ENCODE measurements around the gene LIAS.
A peak's percentile ranks its signal among the peaks of the same experiment; 100 is the strongest.

Gene LIAS

GRCh38 chr4:39524161-39524957 lies 65.5 kb downstream of the LIAS start:
- no peak overlapping the region for H2AK5ac ChIP-seq (ENCODE audit: low read depth, low read length)
- H3K18ac ChIP-seq (ENCODE audit: low read length): no peak overlapping the region
- peaks cover 0 to 36% of the 10 kb centered on the region in 2 donors for H3K36me3 ChIP-seq (replicated peaks in 1 of 2; ENCODE audit: control insufficient read depth in 2 of 2, insufficient read depth in 2 of 2, low read length in 2 of 2)
- no peaks in the 10 kb centered on the region for H3K79me1 ChIP-seq (ENCODE audit: low read depth, low read length)
- H2AFZ ChIP-seq (ENCODE audit: low read length): no peak overlapping the region
- no peak overlapping the region for H3K23ac ChIP-seq (ENCODE audit: low read depth, low read length, poor library complexity)
- H3K4me1 ChIP-seq (ENCODE audit: control insufficient read depth in 2 of 2, insufficient read depth in 1 of 2, low read depth in 1 of 2, low read length in 2 of 2): peaks cover 2 to 4% of the 10 kb centered on the region in 2 donors
- H2BK120ac ChIP-seq (ENCODE audit: low read depth, low read length): no peak overlapping the region
- H3K4me3 ChIP-seq (ENCODE audit: low read length in 2 of 2): no peak overlapping the region
- H4K8ac ChIP-seq (ENCODE audit: low read depth, low read length): no peak overlapping the region
- DNase-seq (ENCODE audit: low spot score): no peak
- no CpG with 5 or more reads among the region's 7 CpGs for WGBS, 2 donors (ENCODE audit: extremely low coverage in 2 of 2, insufficient read length in 2 of 2, insufficient replicate concordance in 1 of 2)
- no peak overlapping the region for H2BK12ac ChIP-seq (ENCODE audit: low read length)
- H4K91ac ChIP-seq (ENCODE audit: low read depth, low read length, poor library complexity): no peak overlapping the region
- no peak overlapping the region for H2BK15ac ChIP-seq (ENCODE audit: low read length)
- H3K27ac ChIP-seq (replicated peaks; ENCODE audit: low read length): no peak overlapping the region
- H3K27me3 ChIP-seq (ENCODE audit: control insufficient read depth in 3 of 3, insufficient read depth in 3 of 3, low read depth in 1 of 3, low read length in 3 of 3): no peaks in the 10 kb centered on the region
- H3K4me2 ChIP-seq (ENCODE audit: insufficient read depth, low read length, poor library complexity, severe bottlenecking): no peak overlapping the region
- no peak overlapping the region for H3K4ac ChIP-seq (ENCODE audit: low read length)
- no peak overlapping the region for H3K9ac ChIP-seq (ENCODE audit: low read depth, low read length, poor library complexity)
- no peak overlapping the region for H2BK5ac ChIP-seq (ENCODE audit: low read length)
- peaks cover 0 to 2% of the 10 kb centered on the region in 2 donors for H3K9me3 ChIP-seq (replicated peaks in 1 of 2; ENCODE audit: control insufficient read depth in 2 of 2, insufficient read depth in 1 of 2, low read depth in 1 of 2, low read length in 2 of 2)
- H3K14ac ChIP-seq (ENCODE audit: low read length): no peak overlapping the region

GRCh38 chr4:39525822-39526690 lies 67.2 kb downstream of the LIAS start:
- Histone ChIP-seq H2AFZ (ENCODE audit: low read length) (peak overlapping the region; percentile 95), H2BK12ac (ENCODE audit: low read length) (no peak overlapping the region), H3K36me3 (replicated peaks in 1 of 2; ENCODE audit: control insufficient read depth in 2 of 2, insufficient read depth in 2 of 2, low read length in 2 of 2) (peaks cover 3 to 38% of the 10 kb centered on the region in 2 donors), H4K8ac (ENCODE audit: low read depth, low read length) (no peak overlapping the region), H4K91ac (ENCODE audit: low read depth, low read length, poor library complexity) (no peak overlapping the region), H3K27me3 (ENCODE audit: control insufficient read depth in 3 of 3, insufficient read depth in 3 of 3, low read depth in 1 of 3, low read length in 3 of 3) (no peaks in the 10 kb centered on the region), H2BK5ac (ENCODE audit: low read length) (no peak overlapping the region), H3K18ac (ENCODE audit: low read length) (no peak overlapping the region), H3K14ac (ENCODE audit: low read length) (no peak overlapping the region), H3K4me1 (ENCODE audit: control insufficient read depth in 2 of 2, insufficient read depth in 1 of 2, low read depth in 1 of 2, low read length in 2 of 2) (peaks cover 2 to 4% of the 10 kb centered on the region in 2 donors), H3K27ac (replicated peaks; ENCODE audit: low read length) (peak overlapping the region; percentile 98), H2AK5ac (ENCODE audit: low read depth, low read length) (no peak overlapping the region), H3K4me3 (ENCODE audit: low read length in 2 of 2) (peak overlapping the region; percentile 89 to 95), H3K79me1 (ENCODE audit: low read depth, low read length) (peaks cover 3% of the 10 kb centered on the region), H3K9ac (ENCODE audit: low read depth, low read length, poor library complexity) (no peak overlapping the region), H3K4ac (ENCODE audit: low read length) (no peak overlapping the region), H3K9me3 (replicated peaks in 1 of 2; ENCODE audit: control insufficient read depth in 2 of 2, insufficient read depth in 1 of 2, low read depth in 1 of 2, low read length in 2 of 2) (peaks cover 8 to 19% of the 10 kb centered on the region in 2 donors), H2BK15ac (ENCODE audit: low read length) (no peak overlapping the region), H2BK120ac (ENCODE audit: low read depth, low read length) (no peak overlapping the region), H3K4me2 (ENCODE audit: insufficient read depth, low read length, poor library complexity, severe bottlenecking) (peak overlapping the region; percentile 68), H3K23ac (ENCODE audit: low read depth, low read length, poor library complexity) (no peak overlapping the region)
- no peak for DNase-seq (ENCODE audit: low spot score)
- no CpG with 5 or more reads among the region's 9 CpGs for WGBS, 2 donors (ENCODE audit: extremely low coverage in 2 of 2, insufficient read length in 2 of 2, insufficient replicate concordance in 1 of 2)

GRCh38 chr4:39526765-39527295 lies 68.0 kb downstream of the LIAS start:
- no CpG with 5 or more reads among the region's 33 CpGs for WGBS, 2 donors (ENCODE audit: extremely low coverage in 2 of 2, insufficient read length in 2 of 2, insufficient replicate concordance in 1 of 2)
- Histone ChIP-seq H3K18ac (ENCODE audit: low read length) (peak overlapping the region; percentile 98), H4K91ac (ENCODE audit: low read depth, low read length, poor library complexity) (no peak overlapping the region)

More at GRCh38 chr4:39526765-39527295, 68.0 kb downstream of the LIAS start:
- Histone ChIP-seq H3K27me3 (ENCODE audit: control insufficient read depth in 3 of 3, insufficient read depth in 3 of 3, low read depth in 1 of 3, low read length in 3 of 3) (no peaks in the 10 kb centered on the region), H3K4me2 (ENCODE audit: insufficient read depth, low read length, poor library complexity, severe bottlenecking) (peak overlapping the region; percentile 68), H3K27ac (replicated peaks; ENCODE audit: low read length) (peak overlapping the region; percentile 98), H4K8ac (ENCODE audit: low read depth, low read length) (peak overlapping the region; percentile 17), H2BK120ac (ENCODE audit: low read depth, low read length) (no peak overlapping the region), H2AK5ac (ENCODE audit: low read depth, low read length) (peak overlapping the region; percentile 99), H2BK12ac (ENCODE audit: low read length) (peak overlapping the region; percentile 73), H3K9ac (ENCODE audit: low read depth, low read length, poor library complexity) (peak overlapping the region; percentile 91), H3K4me1 (ENCODE audit: control insufficient read depth in 2 of 2, insufficient read depth in 1 of 2, low read depth in 1 of 2, low read length in 2 of 2) (peaks cover 2 to 4% of the 10 kb centered on the region in 2 donors), H2AFZ (ENCODE audit: low read length) (peak overlapping the region; percentile 95), H2BK15ac (ENCODE audit: low read length) (peak overlapping the region; percentile 75), H3K14ac (ENCODE audit: low read length) (peak overlapping the region; percentile 82), H3K4me3 (ENCODE audit: low read length in 2 of 2) (peak overlapping the region; percentile 89 to 95), H3K9me3 (replicated peaks in 1 of 2; ENCODE audit: control insufficient read depth in 2 of 2, insufficient read depth in 1 of 2, low read depth in 1 of 2, low read length in 2 of 2) (peaks cover 10 to 27% of the 10 kb centered on the region in 2 donors), H3K36me3 (replicated peaks in 1 of 2; ENCODE audit: control insufficient read depth in 2 of 2, insufficient read depth in 2 of 2, low read length in 2 of 2) (peaks cover 6 to 38% of the 10 kb centered on the region in 2 donors), H3K23ac (ENCODE audit: low read depth, low read length, poor library complexity) (peak overlapping the region; percentile 99), H3K79me1 (ENCODE audit: low read depth, low read length) (peaks cover 3% of the 10 kb centered on the region), H3K4ac (ENCODE audit: low read length) (no peak overlapping the region), H2BK5ac (ENCODE audit: low read length) (peak overlapping the region; percentile 100)
- DNase-seq (ENCODE audit: low spot score): peak; percentile 12
